CD4-positive, alpha-beta T cell treated with Interleukin-4 for 1 hour (primary cell): ENCODE results near the gene TOMM40.
A peak's percentile ranks its signal among the peaks of the same experiment; 100 is the strongest.
"Not testable (repeated sequence)": the region's sequence is repeated elsewhere in the genome, so short reads cannot be mapped to it uniquely, and the experiment has no call there.

Source experiments
- DNase-seq, 2 donors: peaks; one replicate each; pipeline ENCODE4 v3.0.0-alpha.2; 2020 to 2022

TOMM40 gene

GRCh38 chr19:44900328-44901244 lies 9.5 kb downstream of the TOMM40 start:
- DNase-seq: no peak

- DNase-seq: no peak
These were observed 12.2 kb downstream of the TOMM40 start for GRCh38 chr19:44903216-44903601.

GRCh38 chr19:44903602-44904425 lies 12.8 kb downstream of the TOMM40 start:
- peak; percentile 64 to 69 for DNase-seq

- no peak for DNase-seq
These were observed 13.5 kb downstream of the TOMM40 start for GRCh38 chr19:44904426-44904994.

GRCh38 chr19:44905437-44906160 lies 14.5 kb downstream of the TOMM40 start, which contains the start of gene APOE:
Gene APOE, plus strand, starts transcription at chr19:44905796. Its CDS starts 829 bp downstream, at chr19:44906625.
- no peak for DNase-seq

- DNase-seq: no peak
These were observed 16.6 kb downstream of the TOMM40 start for GRCh38 chr19:44907613-44908012.

GRCh38 chr19:44908074-44908835 lies 17.2 kb downstream of the TOMM40 start:
- no peak for DNase-seq

GRCh38 chr19:44908836-44909261 lies 17.8 kb downstream of the TOMM40 start:
- no peak for DNase-seq

- DNase-seq: no peak
These were observed 18.7 kb downstream of the TOMM40 start for GRCh38 chr19:44909775-44910174.

- not testable (repeated sequence) for DNase-seq
These were observed 20.8 kb downstream of the TOMM40 start for GRCh38 chr19:44911896-44912295.

- no peak for DNase-seq
These were observed 21.8 kb downstream of the TOMM40 start for GRCh38 chr19:44912854-44913253.

- not testable (repeated sequence) for DNase-seq
These were observed 22.7 kb downstream of the TOMM40 start for GRCh38 chr19:44913512-44914432.

- DNase-seq: peak; percentile 80 to 82
These were observed 23.6 kb downstream of the TOMM40 start, which contains the start of gene APOC1 for GRCh38 chr19:44914433-44915206. Gene APOC1, plus strand, starts transcription at chr19:44914608. Its CDS starts 284 bp downstream, at chr19:44914892.

GRCh38 chr19:44924243-44924725 lies 33.2 kb downstream of the TOMM40 start:
- no peak for DNase-seq

GRCh38 chr19:44925114-44925891 lies 34.2 kb downstream of the TOMM40 start:
- DNase-seq: no peak

- not testable (repeated sequence) for DNase-seq
These were observed 35.4 kb downstream of the TOMM40 start for GRCh38 chr19:44926245-44927077.

GRCh38 chr19:44927746-44928145 lies 36.7 kb downstream of the TOMM40 start:
- DNase-seq: no peak

GRCh38 chr19:44930088-44930487 lies 39.0 kb downstream of the TOMM40 start:
- DNase-seq: no peak
